Gastrocnemius medialis (tissue), 4 donors: Measurements from ENCODE around the gene PRR19. TPM values are rescaled to one million over a fixed set of nuclear protein-coding genes. Genes with fewer than 3 reads are reported as not detected.

Experiments
- ATAC-seq, 2 donors: fragments of 150-250 bp; one replicate each; pipeline ENCODE4 v1.9.1; 2016
- DNase-seq, 2 donors: peaks; one replicate each; pipeline ENCODE4 v3.0.0-alpha.2; 2019
- H3K27ac ChIP-seq, 4 donors: fragments of 200-600 bp; sonication (generic); 1 replicate in 1 of 4; 2 replicates in 3 of 4; pipeline ENCODE4 v1.5.1; 2016 to 2018; ENCODE audit warnings: mild to moderate bottlenecking in 2 of 4, moderate library complexity in 1 of 4
- H3K27me3 ChIP-seq, 3 donors: fragments of 200-600 bp; sonication (generic) in 2 of 3; 1 replicate in 1 of 3; 2 replicates in 2 of 3; pipeline versions ENCODE4 v1.5.1 to v1.6.0; 2016 to 2019; ENCODE audit warnings: mild to moderate bottlenecking in 1 of 3, moderate library complexity in 1 of 3
- H3K36me3 ChIP-seq, 2 donors: fragments of 200-600 bp; sonication (generic) in 1 of 2; one replicate each; pipeline ENCODE4 v1.5.1; 2017 to 2018
- H3K4me1 ChIP-seq, 2 donors: fragments of 200-600 bp; sonication (generic) in 1 of 2; one replicate each; pipeline ENCODE4 v1.5.1; 2016 to 2017; ENCODE audit warnings: mild to moderate bottlenecking in 2 of 2
- H3K4me3 ChIP-seq, 4 donors: fragments of 200-600 bp; sonication (generic) in 3 of 4; 1 replicate in 1 of 4; 2 replicates in 3 of 4; pipeline ENCODE4 v1.5.1; 2016 to 2019; ENCODE audit warnings: mild to moderate bottlenecking in 2 of 4
- H3K9me3 ChIP-seq, 3 donors: fragments of 200-600 bp; sonication (generic) in 2 of 3; 1 replicate in 1 of 3; 2 replicates in 2 of 3; pipeline ENCODE4 v1.5.1; 2016 to 2019
- CTCF ChIP-seq, 5 experiments: fragments of 450-650 bp in 3 of 5; fragments of 200-600 bp in 2 of 5; sonication (generic) in 2 of 5; IDR thresholded peaks in 4 of 5; conservative IDR thresholded peaks in 1 of 5; 1 replicate in 4 of 5; 2 replicates in 1 of 5; pipeline ENCODE4 v1.5.1; 2016 to 2019; ENCODE audit warnings: antibody characterized with exemption in 5 of 5, mild to moderate bottlenecking in 3 of 5, moderate library complexity in 3 of 5
- POLR2A ChIP-seq, 2 donors: fragments of 450-650 bp; IDR thresholded peaks; one replicate each; pipeline ENCODE4 v1.6.1; 2017; ENCODE audit warnings: antibody characterized with exemption in 2 of 2, mild to moderate bottlenecking in 2 of 2, moderate library complexity in 2 of 2
- in situ Hi-C, 4 donors: fragments of 200-750 bp; cut with MboI; loops; one replicate each; pipeline versions ENCODE4 v1.15.0 to v1.8.0; 2017; ENCODE audit warnings: low sequenced_read_pairs in 4 of 4
- intact Hi-C: fragments of 100-400 bp; cut with DNase I; formaldehyde crosslinking; loops from one replicate; pipeline ENCODE4 v1.15.1; 2023; ENCODE audit warnings: low total_unique reads
- total RNA-seq, 4 donors: library from RNA; depleted of rRNA; stranded (reverse); fragments of >200 nt; gene quantifications; one replicate each; pipeline versions ENCODE4 v1.1.0 to v1.2.3, GENCODE V29; 2016

PRR19 gene
- total RNA-seq, 4 donors from 2014 or later = not detected

- in situ Hi-C loops (no loop called here), intact Hi-C loops (no loop called here)
- Histone ChIP-seq H3K9me3 (no peaks in the 10 kb centered on the region), H3K27me3 (no peaks in the 10 kb centered on the region), H3K4me1 (peaks cover 60 to 72% of the 10 kb centered on the region in 2 donors), H3K27ac (peak overlapping the region in 3 of 4 donors; percentile 2 to 97 (median 96)), H3K4me3 (no peak overlapping the region), H3K36me3 (peaks cover 0 to 33% of the 10 kb centered on the region in 2 donors)
- TF ChIP-seq POLR2A (IDR thresholded peaks at IDR 0.05) = no peak
- TF ChIP-seq CTCF (IDR thresholded peaks at IDR 0.05 in 4 of 5, conservative IDR thresholded peaks at IDR 0.05 in 1 of 5) = no peak
- no peak for DNase-seq
- no peak for ATAC-seq
These were observed 27.8 kb upstream of the PRR19 start for GRCh38 chr19:42274065-42274682.

GRCh38 chr19:42275103-42275502 lies 26.8 kb upstream of the PRR19 start:
- TF ChIP-seq POLR2A (IDR thresholded peaks at IDR 0.05) (no peak), CTCF (IDR thresholded peaks at IDR 0.05 in 4 of 5, conservative IDR thresholded peaks at IDR 0.05 in 1 of 5) (no peak)
- Histone ChIP-seq H3K36me3 (peaks cover 0 to 33% of the 10 kb centered on the region in 2 donors), H3K27ac (peak overlapping the region; percentile 22 to 97 (median 48)), H3K4me3 (no peak overlapping the region), H3K4me1 (peaks cover 61 to 72% of the 10 kb centered on the region in 2 donors), H3K27me3 (no peaks in the 10 kb centered on the region), H3K9me3 (no peaks in the 10 kb centered on the region)
- in situ Hi-C loops (no loop called here), intact Hi-C loops (no loop called here)
- ATAC-seq = no peak
- DNase-seq = no peak

GRCh38 chr19:42275517-42275916 lies 26.4 kb upstream of the PRR19 start:
- H3K9me3 ChIP-seq = no peaks in the 10 kb centered on the region
- no peak for TF ChIP-seq CTCF (IDR thresholded peaks at IDR 0.05 in 4 of 5, conservative IDR thresholded peaks at IDR 0.05 in 1 of 5)
- no peak for TF ChIP-seq POLR2A (IDR thresholded peaks at IDR 0.05)
- peaks cover 0 to 33% of the 10 kb centered on the region in 2 donors for H3K36me3 ChIP-seq
- H3K4me3 ChIP-seq = no peak overlapping the region
- ATAC-seq (no peak), DNase-seq (no peak)
- H3K27me3 ChIP-seq = no peaks in the 10 kb centered on the region
- intact Hi-C loops (no loop called here), in situ Hi-C loops (no loop called here)
- H3K4me1 ChIP-seq = peaks cover 56 to 68% of the 10 kb centered on the region in 2 donors
- H3K27ac ChIP-seq = peak overlapping the region; percentile 39 to 97 (median 76)

- in situ Hi-C loops = no loop called here
- Histone ChIP-seq H3K4me3 (no peak overlapping the region), H3K27ac (peak overlapping the region in 3 of 4 donors; percentile 95 to 97 (median 95)), H3K27me3 (no peaks in the 10 kb centered on the region), H3K9me3 (no peaks in the 10 kb centered on the region), H3K36me3 (peaks cover 0 to 33% of the 10 kb centered on the region in 2 donors), H3K4me1 (peaks cover 53 to 67% of the 10 kb centered on the region in 2 donors)
- intact Hi-C loops = no loop called here
- TF ChIP-seq CTCF (IDR thresholded peaks at IDR 0.05 in 4 of 5, conservative IDR thresholded peaks at IDR 0.05 in 1 of 5) (no peak), POLR2A (IDR thresholded peaks at IDR 0.05) (no peak)
- DNase-seq = no peak
- ATAC-seq = no peak
These were observed 25.6 kb upstream of the PRR19 start for GRCh38 chr19:42276284-42276683.
